Measurements from ENCODE around the gene FOXO3.

GRCh38 chr6:108559097-108559883 is 1.4 kb upstream of the FOXO3 start:
- TF ChIP-seq, protein P1, sequence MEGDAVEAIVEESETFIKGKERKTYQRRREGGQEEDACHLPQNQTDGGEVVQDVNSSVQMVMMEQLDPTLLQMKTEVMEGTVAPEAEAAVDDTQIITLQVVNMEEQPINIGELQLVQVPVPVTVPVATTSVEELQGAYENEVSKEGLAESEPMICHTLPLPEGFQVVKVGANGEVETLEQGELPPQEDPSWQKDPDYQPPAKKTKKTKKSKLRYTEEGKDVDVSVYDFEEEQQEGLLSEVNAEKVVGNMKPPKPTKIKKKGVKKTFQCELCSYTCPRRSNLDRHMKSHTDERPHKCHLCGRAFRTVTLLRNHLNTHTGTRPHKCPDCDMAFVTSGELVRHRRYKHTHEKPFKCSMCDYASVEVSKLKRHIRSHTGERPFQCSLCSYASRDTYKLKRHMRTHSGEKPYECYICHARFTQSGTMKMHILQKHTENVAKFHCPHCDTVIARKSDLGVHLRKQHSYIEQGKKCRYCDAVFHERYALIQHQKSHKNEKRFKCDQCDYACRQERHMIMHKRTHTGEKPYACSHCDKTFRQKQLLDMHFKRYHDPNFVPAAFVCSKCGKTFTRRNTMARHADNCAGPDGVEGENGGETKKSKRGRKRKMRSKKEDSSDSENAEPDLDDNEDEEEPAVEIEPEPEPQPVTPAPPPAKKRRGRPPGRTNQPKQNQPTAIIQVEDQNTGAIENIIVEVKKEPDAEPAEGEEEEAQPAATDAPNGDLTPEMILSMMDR (IDR thresholded peaks at IDR 0.05; ENCODE audit: insufficient read depth, low read depth, low read length) = no peak
- TF ChIP-seq EZH2 (IDR thresholded peaks at IDR 0.05; ENCODE audit: insufficient read depth, low read length) = no peak
